Activated CD8-positive, alpha-beta T cell treated with anti-CD3 and anti-CD28 coated beads, Interleukin-2, amount 10 ng/mL, durations not matched to agents 7 days and 5 days (primary cell): Measurements from ENCODE around the gene RAF1. TPM values are rescaled to one million over a fixed set of nuclear protein-coding genes. Genes with fewer than 3 reads are reported as not detected.
A peak's percentile ranks its signal among the peaks of the same experiment; 100 is the strongest.
"Not testable (repeated sequence)": the region's sequence is repeated elsewhere in the genome, so short reads cannot be mapped to it uniquely, and the experiment has no call there.

ENCODE experiments used
- ATAC-seq: fragments of 150-1000 bp; cut with Tn5 transposase; one replicate; pipeline ENCODE4 v1.10.0; 2021; ENCODE audit warnings: moderate library complexity
- CTCF ChIA-PET: fragments of 350-600 bp; sonication (Branson Sonifier 250); formaldehyde crosslinking; loops from one replicate; lab custom pipeline; 2021; ENCODE audit warnings: antibody characterized with exemption; lab: Charles Lee
- POLR2A ChIA-PET: fragments of 350-600 bp; sonication (Branson Sonifier 250); formaldehyde crosslinking; loops from one replicate; lab custom pipeline; 2021; ENCODE audit warnings: antibody characterized with exemption; lab: Charles Lee
- DNase-seq: peaks from one replicate; pipeline ENCODE4 v3.0.0-alpha.2; 2020
- H3K27ac Mint-ChIP-seq: one replicate; pipeline ENCODE4 v1.8.0; 2021; ENCODE audit warnings: mild to moderate bottlenecking, mixed read lengths
- H3K27me3 Mint-ChIP-seq: one replicate; pipeline ENCODE4 v1.8.0; 2021; ENCODE audit warnings: low read depth, mixed read lengths
- H3K36me3 Mint-ChIP-seq: one replicate; pipeline ENCODE4 v1.8.0; 2021; ENCODE audit warnings: low read depth, mixed read lengths
- H3K4me1 Mint-ChIP-seq: one replicate; pipeline ENCODE4 v1.8.0; 2021; ENCODE audit warnings: low read depth, mixed read lengths
- H3K4me3 Mint-ChIP-seq: one replicate; pipeline ENCODE4 v1.8.0; 2021; ENCODE audit warnings: mild to moderate bottlenecking, mixed read lengths
- H3K9me3 Mint-ChIP-seq: one replicate; pipeline ENCODE4 v1.8.0; 2022; ENCODE audit warnings: mixed read lengths; ENCODE audit not compliant: insufficient read depth
- total RNA-seq, 2 experiments: library from RNA; stranded (reverse); gene quantifications; one replicate each; pipeline ENCODE4 v1.2.3, GENCODE V29; 2021

The RAF1 gene
- total RNA-seq, 2 experiments from 2014 or later = 86.5 to 91.6 TPM

- peaks cover 21% of the 10 kb centered on the region for H3K27me3 Mint-ChIP-seq
- ATAC-seq = no peak
- peaks cover 55% of the 10 kb centered on the region for H3K4me1 Mint-ChIP-seq
- no peak for DNase-seq
- H3K4me3 Mint-ChIP-seq = peak overlapping the region; percentile 82
- H3K9me3 Mint-ChIP-seq = no peaks in the 10 kb centered on the region
- POLR2A ChIA-PET = interaction anchor here (1.7 kb wide), 1 partner anchor 106 kb away, joined by 7 read pairs; the partner anchor contains the start of gene RAF1
- H3K36me3 Mint-ChIP-seq = no peaks in the 10 kb centered on the region
- peak overlapping the region; percentile 90 for H3K27ac Mint-ChIP-seq
- CTCF ChIA-PET = interaction anchor here (1.4 to 1.8 kb wide), 2 partner anchors 77 to 162 kb away, joined by 3 to 6 read pairs; no protein-coding TSS in a partner anchor
Measured at GRCh38 chr3:12557473-12558100, 106.3 kb downstream of the RAF1 start.

GRCh38 chr3:12556690-12557472, 107.0 kb downstream of the RAF1 start, which contains the start of gene MKRN2:
MKRN2 (plus strand) TSS chr3:12557087; CDS start chr3:12557151, 64 bp downstream.
- peak; percentile 86 for DNase-seq
- Mint-ChIP-seq H3K27ac (peak within 1 kb of the TSS; percentile 90), H3K4me3 (peak within 1 kb of the TSS; percentile 82), H3K27me3 (peaks cover 21% of the 10 kb centered on the region), H3K4me1 (peaks cover 55% of the 10 kb centered on the region), H3K36me3 (no peaks in the 10 kb centered on the region), H3K9me3 (no peaks in the 10 kb centered on the region)
- CTCF ChIA-PET = interaction anchor here (0.9 kb wide), 1 partner anchor 20 kb away, joined by 3 read pairs; no protein-coding TSS in a partner anchor
- ATAC-seq = peak; percentile 94
- POLR2A ChIA-PET = interaction anchor here (1.7 kb wide), 1 partner anchor 107 kb away, joined by 7 read pairs; the partner anchor contains the start of gene RAF1

GRCh38 chr3:12556314-12556689, 107.6 kb downstream of the RAF1 start:
- CTCF ChIA-PET = interaction anchor here (0.9 kb wide), 1 partner anchor 19 kb away, joined by 3 read pairs; no protein-coding TSS in a partner anchor
- ATAC-seq (no peak), DNase-seq (no peak)
- H3K27ac Mint-ChIP-seq = peak overlapping the region; percentile 90
- no peaks in the 10 kb centered on the region for H3K36me3 Mint-ChIP-seq
- peaks cover 21% of the 10 kb centered on the region for H3K27me3 Mint-ChIP-seq
- POLR2A ChIA-PET = interaction anchor here (0.6 to 1.7 kb wide), 2 partner anchors 108 to 516 kb away, joined by 4 to 7 read pairs; partner anchors contain the start of gene RAF1
- H3K4me3 Mint-ChIP-seq = peak overlapping the region; percentile 82
- no peaks in the 10 kb centered on the region for H3K9me3 Mint-ChIP-seq
- H3K4me1 Mint-ChIP-seq = peaks cover 52% of the 10 kb centered on the region

GRCh38 chr3:12553921-12554391, 110.0 kb downstream of the RAF1 start:
- DNase-seq = no peak

GRCh38 chr3:12549971-12550760, 113.8 kb downstream of the RAF1 start:
- H3K4me3 Mint-ChIP-seq = no peak overlapping the region

More at GRCh38 chr3:12553921-12554391, 110.0 kb downstream of the RAF1 start:
- H3K27me3 Mint-ChIP-seq = peaks cover 28% of the 10 kb centered on the region
- H3K36me3 Mint-ChIP-seq = no peaks in the 10 kb centered on the region
- no peaks in the 10 kb centered on the region for H3K9me3 Mint-ChIP-seq
- peaks cover 29% of the 10 kb centered on the region for H3K4me1 Mint-ChIP-seq
- ChIA-PET CTCF (no interaction called here), POLR2A (no interaction called here)
- no peak overlapping the region for H3K27ac Mint-ChIP-seq
- H3K4me3 Mint-ChIP-seq = peak overlapping the region; percentile 82
- no peak for ATAC-seq

GRCh38 chr3:12545473-12545791, 118.5 kb downstream of the RAF1 start, which contains the start of gene MKRN2OS:
MKRN2OS (minus strand) TSS chr3:12545499; CDS start chr3:12545464, 35 bp downstream.
- H3K36me3 Mint-ChIP-seq = no peaks in the 10 kb centered on the region
- CTCF ChIA-PET = interaction anchor here (0.9 to 1.5 kb wide), 2 partner anchors 38 to 61 kb away, joined by 3 to 5 read pairs; partner anchors contain the start of gene TSEN2
- POLR2A ChIA-PET = no interaction called here

More at GRCh38 chr3:12549971-12550760, 113.8 kb downstream of the RAF1 start:
- POLR2A ChIA-PET = no interaction called here
- no peak for ATAC-seq
- Mint-ChIP-seq H3K27ac (no peak overlapping the region), H3K9me3 (no peaks in the 10 kb centered on the region), H3K36me3 (no peaks in the 10 kb centered on the region), H3K27me3 (peaks cover 21% of the 10 kb centered on the region), H3K4me1 (peaks cover 7% of the 10 kb centered on the region)
- DNase-seq = no peak
- CTCF ChIA-PET = no interaction called here

GRCh38 chr3:12544652-12545472, 119.1 kb downstream of the RAF1 start:
- POLR2A ChIA-PET = no interaction called here
- no peak overlapping the region for H3K4me3 Mint-ChIP-seq
- H3K9me3 Mint-ChIP-seq = no peaks in the 10 kb centered on the region
- DNase-seq (no peak), ATAC-seq (no peak)
- H3K36me3 Mint-ChIP-seq = no peaks in the 10 kb centered on the region
- peaks cover 7% of the 10 kb centered on the region for H3K4me1 Mint-ChIP-seq
- H3K27ac Mint-ChIP-seq = no peak overlapping the region
- H3K27me3 Mint-ChIP-seq = peaks cover 3% of the 10 kb centered on the region
- CTCF ChIA-PET = interaction anchor here (0.9 to 1.5 kb wide), 2 partner anchors 38 to 60 kb away, joined by 3 to 5 read pairs; partner anchors contain the start of gene TSEN2

More at GRCh38 chr3:12545473-12545791, 118.5 kb downstream of the RAF1 start, which contains the start of gene MKRN2OS:
- Mint-ChIP-seq H3K4me3 (no peak within 1 kb of the TSS), H3K27me3 (peaks cover 7% of the 10 kb centered on the region), H3K9me3 (no peaks in the 10 kb centered on the region), H3K4me1 (peaks cover 7% of the 10 kb centered on the region), H3K27ac (no peak within 1 kb of the TSS)
- ATAC-seq = peak; percentile 39
- DNase-seq = no peak

- ATAC-seq, H3K36me3 Mint-ChIP-seq, POLR2A ChIA-PET, H3K27me3 Mint-ChIP-seq, H3K27ac Mint-ChIP-seq, H3K4me3 Mint-ChIP-seq, H3K9me3 Mint-ChIP-seq, H3K4me1 Mint-ChIP-seq, DNase-seq, CTCF ChIA-PET: not testable (repeated sequence)
Measured at GRCh38 chr3:12543497-12543896, 120.4 kb downstream of the RAF1 start.

GRCh38 chr3:12541625-12542024, 122.3 kb downstream of the RAF1 start:
- Mint-ChIP-seq H3K4me1 (peaks cover 7% of the 10 kb centered on the region), H3K27me3 (no peaks in the 10 kb centered on the region), H3K36me3 (no peaks in the 10 kb centered on the region), H3K27ac (no peak overlapping the region), H3K4me3 (no peak overlapping the region), H3K9me3 (no peaks in the 10 kb centered on the region)
- ChIA-PET POLR2A (interaction anchor here (1.4 kb wide), 1 partner anchor 11 kb away, joined by 3 read pairs; no protein-coding TSS in a partner anchor), CTCF (interaction anchor here (1.0 kb wide), 1 partner anchor 12 kb away, joined by 4 read pairs; no protein-coding TSS in a partner anchor)
- ATAC-seq (no peak), DNase-seq (no peak)

GRCh38 chr3:12536423-12536822, 127.5 kb downstream of the RAF1 start:
- no peak overlapping the region for H3K4me3 Mint-ChIP-seq
- DNase-seq = no peak
- H3K4me1 Mint-ChIP-seq = no peaks in the 10 kb centered on the region
- no peak for ATAC-seq
- no peaks in the 10 kb centered on the region for H3K9me3 Mint-ChIP-seq
- no peaks in the 10 kb centered on the region for H3K36me3 Mint-ChIP-seq
- H3K27ac Mint-ChIP-seq = no peak overlapping the region
- no peaks in the 10 kb centered on the region for H3K27me3 Mint-ChIP-seq
- ChIA-PET CTCF (interaction anchor here (1.1 to 1.7 kb wide), 2 partner anchors 20 to 57 kb away, joined by 3 to 7 read pairs; no protein-coding TSS in a partner anchor), POLR2A (no interaction called here)
